SU-DHL-6 (cell line): ENCODE data around the gene RIN1.

Source experiments
- H2AFZ ChIP-seq: fragments of 200-600 bp; sonication (generic); 2 replicates; pipeline ENCODE4 v1.6.1; 2014; ENCODE audit warnings: low read depth, mild to moderate bottlenecking, moderate library complexity, mixed read lengths, antibody characterized with exemption, low read length; ENCODE audit not compliant: severe bottlenecking
- H3F3A ChIP-seq: fragments of 200-600 bp; shearing (Covaris generic); 2 replicates; pipeline ENCODE4 v1.6.0; 2016; ENCODE audit warnings: antibody characterized with exemption, mild to moderate bottlenecking; ENCODE audit not compliant: insufficient read depth
- H3K27ac ChIP-seq: fragments of 200-600 bp; sonication (generic); 2 replicates; pipeline ENCODE4 v1.5.1; 2016; ENCODE audit warnings: low read depth, mild to moderate bottlenecking, low read length, moderate library complexity, mixed read lengths
- H3K27me3 ChIP-seq: fragments of 200-600 bp; sonication (generic), shearing (Covaris generic); 2 replicates; pipeline ENCODE4 v1.6.0; 2014; ENCODE audit warnings: mild to moderate bottlenecking, low read length
- H3K36me3 ChIP-seq: fragments of 200-600 bp; sonication (generic); 2 replicates; pipeline ENCODE4 v1.6.1; 2014; ENCODE audit warnings: mild to moderate bottlenecking, low read length, mixed read lengths
- H3K4me2 ChIP-seq: fragments of 300-600, 200-600 bp; shearing (Covaris generic), sonication (generic); 2 replicates; pipeline ENCODE4 v1.6.0; 2014; ENCODE audit warnings: low read length, low read depth, mild to moderate bottlenecking; ENCODE audit not compliant: poor library complexity, severe bottlenecking
- H3K4me3 ChIP-seq: fragments of 200-600 bp; sonication (generic); 2 replicates; pipeline ENCODE4 v1.5.1; 2014; ENCODE audit warnings: antibody characterized with exemption, low read length, mild to moderate bottlenecking, mixed read lengths; ENCODE audit not compliant: insufficient read depth, poor library complexity, severe bottlenecking
- H3K79me2 ChIP-seq: fragments of 200-600 bp; sonication (generic); 2 replicates; pipeline ENCODE4 v1.6.1; 2014; ENCODE audit warnings: mild to moderate bottlenecking, low read length, moderate library complexity; ENCODE audit not compliant: insufficient read depth
- H3K9ac ChIP-seq: fragments of 200-600 bp; sonication (generic); 2 replicates; pipeline ENCODE4 v1.7.0; 2014; ENCODE audit warnings: mild to moderate bottlenecking, low read length
- H3K9me2 ChIP-seq: fragments of 200-600 bp; sonication (generic); replicated peaks from 2 replicates; pipeline ENCODE4 v1.6.1; 2014; ENCODE audit warnings: low read length; ENCODE audit not compliant: insufficient read depth
- H3K9me3 ChIP-seq: fragments of 200-600 bp; sonication (generic); 2 replicates; pipeline ENCODE4 v1.6.1; 2014; ENCODE audit warnings: low read length, mixed read lengths; ENCODE audit not compliant: insufficient read depth
- H4K20me1 ChIP-seq: fragments of 200-600 bp; sonication (generic); 2 replicates; pipeline ENCODE4 v1.6.1; 2014; ENCODE audit warnings: low read depth, mild to moderate bottlenecking, antibody characterized with exemption, low read length, moderate library complexity, mixed read lengths
- CTCF ChIP-seq: fragments of 200-600 bp; sonication (generic); IDR thresholded peaks from one replicate; pipeline ENCODE4 v1.5.1; 2017; ENCODE audit warnings: antibody characterized with exemption, mild to moderate bottlenecking, low read length, moderate library complexity; ENCODE audit not compliant: insufficient read depth, poor library complexity, severe bottlenecking
- EZH2phosphoT487 ChIP-seq: fragments of 200-600 bp; sonication (generic), shearing (Covaris generic); conservative IDR thresholded peaks from 2 replicates; pipeline ENCODE4 v1.6.1; 2018; ENCODE audit warnings: mild to moderate bottlenecking, antibody characterized with exemption, low read length, moderate library complexity, mixed read lengths

Gene RIN1

GRCh38 chr11:66373265-66373664 is 37.0 kb upstream of the RIN1 start:
- Histone ChIP-seq H3K27ac (no peak overlapping the region), H3K9me3 (no peaks in the 10 kb centered on the region), H3K27me3 (no peaks in the 10 kb centered on the region), H3K4me3 (no peak overlapping the region), H3K79me2 (no peaks in the 10 kb centered on the region), H3K4me2 (no peak overlapping the region), H2AFZ (no peak overlapping the region), H3K36me3 (no peaks in the 10 kb centered on the region), H3K9me2 (no peaks in the 10 kb centered on the region), H4K20me1 (no peaks in the 10 kb centered on the region), H3K9ac (no peak overlapping the region), H3F3A (peaks cover 13% of the 10 kb centered on the region)
- TF ChIP-seq EZH2phosphoT487 (no peak), CTCF (no peak)

DNA sequence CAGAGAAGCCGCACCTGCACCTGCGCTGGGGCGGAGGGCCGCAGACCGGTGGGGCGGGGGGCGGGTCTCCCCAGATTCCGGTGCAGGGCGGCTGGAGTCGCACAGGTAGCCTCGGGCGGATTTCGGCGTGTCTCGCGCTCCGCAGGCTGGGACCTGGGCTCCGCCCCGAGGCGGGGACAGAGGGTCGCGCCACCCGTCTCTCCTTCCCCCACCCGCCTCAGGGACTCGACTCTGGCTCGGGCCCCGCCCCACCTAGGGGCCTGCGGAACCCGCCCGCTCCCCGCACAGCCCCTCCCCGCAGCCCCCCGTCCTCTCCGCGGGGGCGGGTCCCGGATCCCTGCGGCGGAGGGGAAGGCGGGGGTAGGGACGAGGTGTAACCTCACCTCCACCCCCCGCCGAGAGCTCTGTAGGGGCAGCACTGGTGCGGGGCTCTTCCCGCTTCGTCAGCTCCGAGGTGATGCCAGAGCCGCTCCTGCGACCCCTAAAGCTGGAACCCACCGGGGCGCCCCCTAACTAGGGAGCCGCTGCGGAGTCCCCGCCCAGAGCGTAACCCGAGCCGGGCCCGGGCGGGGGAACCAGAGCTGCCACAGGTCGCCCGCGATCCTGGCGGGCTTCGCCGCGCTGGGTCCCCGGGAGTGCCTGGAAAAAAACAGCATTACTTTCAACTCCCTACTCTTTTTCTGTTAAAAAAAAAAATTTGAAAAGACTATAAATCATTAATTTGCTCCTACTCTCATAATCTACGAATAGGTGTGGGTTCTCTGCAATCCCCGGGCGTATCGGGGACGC is 35.6 kb upstream of the RIN1 start, which contains the start of gene SLC29A2:
Gene SLC29A2 (minus strand): TSS at position 134 of the 789 bp plus-strand sequence. CDS start 169 bp downstream, outside the sequence.
- Histone ChIP-seq H3K27ac (peak within 1 kb of the TSS; percentile 83), H2AFZ (peak within 1 kb of the TSS; percentile 97), H3K9me3 (no peaks in the 10 kb centered on the region), H3K36me3 (no peaks in the 10 kb centered on the region), H4K20me1 (no peaks in the 10 kb centered on the region), H3K9ac (peak within 1 kb of the TSS; percentile 62), H3K79me2 (no peaks in the 10 kb centered on the region), H3K4me3 (peak within 1 kb of the TSS; percentile 60), H3K27me3 (no peaks in the 10 kb centered on the region), H3F3A (peaks cover 13% of the 10 kb centered on the region), H3K4me2 (peak within 1 kb of the TSS; percentile 87), H3K9me2 (no peaks in the 10 kb centered on the region)
- TF ChIP-seq CTCF (no peak), EZH2phosphoT487 (no peak)

DNA sequence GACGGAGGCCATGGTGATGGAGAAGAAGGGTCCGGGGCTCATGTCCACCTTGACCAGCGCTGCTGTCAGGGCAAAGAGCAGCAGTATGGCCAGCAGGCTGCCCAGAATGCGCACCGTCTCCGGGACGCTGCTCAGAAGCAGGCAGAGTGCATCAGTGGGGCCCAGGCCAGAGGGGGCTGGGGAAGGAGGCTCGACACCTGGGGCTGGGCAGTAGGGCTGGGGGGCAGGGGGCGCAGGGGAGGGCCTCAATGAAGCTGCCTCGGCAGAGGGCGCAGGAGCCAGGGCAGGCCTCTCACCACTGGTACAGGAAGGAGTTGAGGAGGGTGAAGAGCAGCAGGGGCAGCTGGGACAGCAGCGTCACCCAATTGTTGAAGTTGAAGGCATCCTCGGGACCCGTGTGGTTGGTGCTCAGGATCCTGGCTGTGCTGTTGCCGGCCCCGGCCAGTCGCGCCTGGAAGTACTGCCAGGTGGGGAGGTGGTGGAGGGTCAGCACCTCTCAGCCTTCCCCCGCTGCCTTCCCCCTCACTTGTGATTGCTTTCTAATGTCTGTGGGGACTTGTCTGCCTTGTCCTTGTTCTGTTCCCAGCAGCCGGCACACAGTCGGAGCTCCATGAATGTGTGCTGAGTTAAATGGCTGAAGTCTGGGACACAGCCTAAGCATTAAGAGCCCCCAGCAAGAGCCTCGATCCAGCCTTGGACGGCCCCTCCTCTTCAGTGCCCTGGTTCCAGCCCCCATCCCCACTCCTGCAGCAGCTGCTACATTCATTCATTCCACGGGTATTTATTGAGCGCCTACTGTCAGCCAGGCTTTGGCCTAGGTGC is 33.0 kb upstream of the RIN1 start:
- Histone ChIP-seq H3K36me3 (no peaks in the 10 kb centered on the region), H3K79me2 (no peaks in the 10 kb centered on the region), H4K20me1 (no peaks in the 10 kb centered on the region), H3K27ac (no peak overlapping the region), H3K9me2 (no peaks in the 10 kb centered on the region), H2AFZ (no peak overlapping the region), H3K4me2 (no peak overlapping the region), H3F3A (peaks cover 13% of the 10 kb centered on the region), H3K9me3 (no peaks in the 10 kb centered on the region), H3K4me3 (no peak overlapping the region), H3K27me3 (no peaks in the 10 kb centered on the region), H3K9ac (no peak overlapping the region)
- TF ChIP-seq CTCF (no peak), EZH2phosphoT487 (no peak)
